Smooth muscle cell (in vitro differentiated cells): ENCODE measurements around the gene KRT33A. TPM values are rescaled to one million over a fixed set of nuclear protein-coding genes. Genes with fewer than 3 reads are reported as not detected.

ENCODE experiments used
- DNase-seq: peaks from one replicate; lab custom pipeline; 2025; ENCODE audit not compliant: unreplicated experiment; lab: John Stamatoyannopoulos, UW
- H2AFZ ChIP-seq: fragments of 200-600 bp; sonication (generic); 2 replicates; pipeline ENCODE4 v1.6.0; 2016; ENCODE audit warnings: antibody characterized with exemption, low read depth, mild to moderate bottlenecking
- H3F3A ChIP-seq: fragments of 200-600 bp; sonication (generic); 2 replicates; pipeline ENCODE4 v1.6.0; 2017; ENCODE audit warnings: antibody characterized with exemption, low read depth
- H3K27ac ChIP-seq: fragments of 200-600 bp; sonication (generic); 2 replicates; pipeline ENCODE4 v1.5.1; 2016; ENCODE audit warnings: low read depth, mild to moderate bottlenecking
- H3K27me3 ChIP-seq: fragments of 200-600 bp; sonication (generic); 2 replicates; pipeline ENCODE4 v1.6.1; 2016; ENCODE audit warnings: low read depth, mild to moderate bottlenecking
- H3K36me3 ChIP-seq: fragments of 200-600 bp; sonication (generic); 2 replicates; pipeline ENCODE4 v1.5.1; 2016; ENCODE audit warnings: low read depth
- H3K4me1 ChIP-seq: fragments of 200-600 bp; sonication (generic); 2 replicates; pipeline ENCODE4 v1.5.1; 2016; ENCODE audit warnings: low read depth
- H3K4me2 ChIP-seq: fragments of 200-600 bp; sonication (generic); 2 replicates; pipeline ENCODE4 v1.6.0; 2016; ENCODE audit warnings: mild to moderate bottlenecking
- H3K4me3 ChIP-seq: fragments of 200-600 bp; sonication (generic); 2 replicates; pipeline ENCODE4 v1.5.1; 2016; ENCODE audit warnings: mild to moderate bottlenecking
- H3K79me2 ChIP-seq: fragments of 200-600 bp; sonication (generic); 2 replicates; pipeline ENCODE4 v1.6.0; 2016; ENCODE audit warnings: low read depth, mild to moderate bottlenecking
- H3K9ac ChIP-seq: fragments of 200-600 bp; sonication (generic); 2 replicates; pipeline ENCODE4 v1.6.0; 2016; ENCODE audit warnings: low read depth
- H3K9me3 ChIP-seq: fragments of 200-600 bp; sonication (generic); replicated peaks from 2 replicates; pipeline ENCODE4 v1.5.1; 2016; ENCODE audit warnings: low read depth
- H4K20me1 ChIP-seq: fragments of 200-600 bp; sonication (generic); 2 replicates; pipeline ENCODE4 v1.6.0; 2016; ENCODE audit warnings: low read depth
- WGBS: methylation state at CpG from one replicate; pipeline ENCODE4 v1.1.7; 2016; ENCODE audit warnings: low lambda C conversion rate; 5-methylcytosine and 5-hydroxymethylcytosine counted together
- polyA plus RNA-seq: library from polyadenylated mRNA; unstranded; fragments of >200 nt; fragmentation: Nextera tagmentation; extraction: Ambion mirVana; gene quantifications from 2 replicates; pipeline ENCODE4 v1.2.1, GENCODE V29; 2016
- total RNA-seq: library from RNA; depleted of rRNA; stranded (reverse); fragments of >200 nt; gene quantifications from 2 replicates; pipeline ENCODE4 v1.2.3, GENCODE V29; 2014
- TF ChIP-seq, protein P1 (sequence below): fragments of 200-600 bp; sonication (generic); IDR thresholded peaks from 2 replicates; pipeline ENCODE4 v1.5.1; 2017; ENCODE audit warnings: borderline replicate concordance, mild to moderate bottlenecking, antibody characterized with exemption; ENCODE audit not compliant: insufficient read depth, poor library complexity, severe bottlenecking

Gene KRT33A
- total and polyA plus RNA-seq, 2 experiments from 2014 or later, result 0.09 TPM; not detected in 1

DNA sequence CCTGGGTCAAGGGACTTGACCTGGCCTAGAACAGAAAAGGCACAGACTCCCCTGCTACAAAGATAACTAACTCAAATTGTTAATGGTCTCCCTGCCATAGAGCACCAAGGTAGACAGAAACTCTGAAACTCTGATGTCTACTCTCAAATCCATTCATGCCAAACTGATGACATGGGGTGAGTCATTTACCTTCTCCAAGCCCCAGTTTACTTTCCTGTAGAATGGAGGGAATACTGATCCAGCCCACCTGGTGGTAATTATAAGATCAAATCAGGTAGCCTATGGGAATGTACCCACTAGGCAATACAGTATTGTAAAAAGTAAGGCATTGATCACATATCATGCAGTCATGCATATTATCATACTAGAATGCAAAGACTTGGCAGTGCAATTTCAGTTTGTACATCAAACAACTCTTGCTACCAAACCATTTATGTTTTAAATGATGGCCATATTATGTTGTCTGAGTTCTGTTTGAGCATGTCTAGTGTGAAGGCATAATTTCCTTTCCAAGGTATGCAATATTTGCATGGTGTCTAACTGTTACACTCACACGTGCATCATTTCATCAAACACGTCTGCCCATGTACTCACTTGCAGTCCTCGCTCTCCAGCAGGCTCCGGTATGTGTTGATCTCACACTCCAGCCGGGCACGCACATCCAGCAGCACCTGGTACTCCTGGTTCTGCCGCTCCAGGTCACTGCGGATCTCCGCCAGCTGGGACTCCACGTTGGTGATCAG is 43.8 kb upstream of the KRT33A start:
- Histone ChIP-seq H3K9ac (no peak overlapping the region), H3K36me3 (no peaks in the 10 kb centered on the region), H3K9me3 (no peaks in the 10 kb centered on the region), H3K27ac (no peak overlapping the region), H2AFZ (no peak overlapping the region), H3F3A (no peaks in the 10 kb centered on the region), H3K4me1 (no peaks in the 10 kb centered on the region), H4K20me1 (no peaks in the 10 kb centered on the region), H3K4me2 (no peak overlapping the region), H3K27me3 (no peaks in the 10 kb centered on the region), H3K4me3 (no peak overlapping the region), H3K79me2 (no peaks in the 10 kb centered on the region)
- TF ChIP-seq, protein P1, sequence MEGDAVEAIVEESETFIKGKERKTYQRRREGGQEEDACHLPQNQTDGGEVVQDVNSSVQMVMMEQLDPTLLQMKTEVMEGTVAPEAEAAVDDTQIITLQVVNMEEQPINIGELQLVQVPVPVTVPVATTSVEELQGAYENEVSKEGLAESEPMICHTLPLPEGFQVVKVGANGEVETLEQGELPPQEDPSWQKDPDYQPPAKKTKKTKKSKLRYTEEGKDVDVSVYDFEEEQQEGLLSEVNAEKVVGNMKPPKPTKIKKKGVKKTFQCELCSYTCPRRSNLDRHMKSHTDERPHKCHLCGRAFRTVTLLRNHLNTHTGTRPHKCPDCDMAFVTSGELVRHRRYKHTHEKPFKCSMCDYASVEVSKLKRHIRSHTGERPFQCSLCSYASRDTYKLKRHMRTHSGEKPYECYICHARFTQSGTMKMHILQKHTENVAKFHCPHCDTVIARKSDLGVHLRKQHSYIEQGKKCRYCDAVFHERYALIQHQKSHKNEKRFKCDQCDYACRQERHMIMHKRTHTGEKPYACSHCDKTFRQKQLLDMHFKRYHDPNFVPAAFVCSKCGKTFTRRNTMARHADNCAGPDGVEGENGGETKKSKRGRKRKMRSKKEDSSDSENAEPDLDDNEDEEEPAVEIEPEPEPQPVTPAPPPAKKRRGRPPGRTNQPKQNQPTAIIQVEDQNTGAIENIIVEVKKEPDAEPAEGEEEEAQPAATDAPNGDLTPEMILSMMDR, result no peak
- no peak for DNase-seq
- WGBS, result 92% methylated on average over 10 of the region's 10 CpGs

DNA sequence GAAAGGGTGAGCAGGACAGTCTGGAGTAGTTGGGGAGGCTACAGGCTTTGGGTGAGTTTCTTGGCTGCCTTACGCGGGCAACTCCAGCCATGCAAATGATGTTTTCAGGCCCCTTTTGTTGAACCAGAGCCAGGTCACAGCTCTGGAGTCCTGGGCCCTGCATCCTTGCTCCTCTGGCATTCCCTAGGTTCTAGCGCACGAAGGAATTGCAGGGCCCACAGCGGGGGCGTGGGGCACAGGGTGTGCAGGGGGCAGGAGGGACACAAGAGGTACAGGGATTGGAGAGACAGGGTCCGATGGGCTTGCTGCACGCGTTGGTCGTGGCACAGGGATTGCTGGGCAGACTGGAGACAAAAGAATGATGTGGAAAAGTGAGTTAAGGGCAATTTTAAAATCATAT is 43.2 kb upstream of the KRT33A start:
- 97% methylated on average over 10 of the region's 10 CpGs for WGBS
- no peaks in the 10 kb centered on the region for H4K20me1 ChIP-seq
- H3K4me2 ChIP-seq, result no peak overlapping the region

DNA sequence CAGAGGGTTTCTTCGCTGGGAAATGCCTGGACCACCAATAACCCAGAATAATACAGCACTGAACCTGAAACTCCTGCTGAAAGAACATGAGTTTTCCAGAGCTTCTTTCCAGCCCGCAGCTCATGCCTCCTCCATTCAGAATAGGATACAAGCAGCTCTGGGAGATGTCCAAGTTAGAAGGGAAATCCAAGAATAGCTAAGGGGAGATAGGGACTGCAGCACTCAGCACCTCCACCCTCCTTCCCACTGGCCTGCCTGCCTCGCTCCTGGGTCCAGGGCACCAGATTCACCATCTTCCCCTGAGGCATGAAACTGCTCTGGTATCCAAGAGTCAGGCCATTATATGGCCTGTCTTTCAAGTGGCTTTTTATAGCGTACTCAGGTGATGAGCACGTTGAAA is 42.7 kb upstream of the KRT33A start:
- WGBS, result 84% methylated on average over 5 of the region's 5 CpGs
- Histone ChIP-seq H3K4me3 (no peak overlapping the region), H2AFZ (no peak overlapping the region), H4K20me1 (no peaks in the 10 kb centered on the region), H3K36me3 (no peaks in the 10 kb centered on the region), H3K4me2 (no peak overlapping the region), H3K9me3 (no peaks in the 10 kb centered on the region), H3K4me1 (no peaks in the 10 kb centered on the region), H3K27me3 (no peaks in the 10 kb centered on the region), H3F3A (no peaks in the 10 kb centered on the region), H3K79me2 (no peaks in the 10 kb centered on the region), H3K27ac (no peak overlapping the region), H3K9ac (no peak overlapping the region)
- no peak for DNase-seq
- TF ChIP-seq, protein P1, result no peak

More for the DNA sequence above, 43.2 kb upstream of the KRT33A start:
- Histone ChIP-seq H2AFZ (no peak overlapping the region), H3K36me3 (no peaks in the 10 kb centered on the region), H3K9me3 (no peaks in the 10 kb centered on the region), H3K4me3 (no peak overlapping the region), H3F3A (no peaks in the 10 kb centered on the region), H3K27me3 (no peaks in the 10 kb centered on the region), H3K4me1 (no peaks in the 10 kb centered on the region), H3K27ac (no peak overlapping the region), H3K9ac (no peak overlapping the region), H3K79me2 (no peaks in the 10 kb centered on the region)
- TF ChIP-seq, protein P1, result no peak
- no peak for DNase-seq

DNA sequence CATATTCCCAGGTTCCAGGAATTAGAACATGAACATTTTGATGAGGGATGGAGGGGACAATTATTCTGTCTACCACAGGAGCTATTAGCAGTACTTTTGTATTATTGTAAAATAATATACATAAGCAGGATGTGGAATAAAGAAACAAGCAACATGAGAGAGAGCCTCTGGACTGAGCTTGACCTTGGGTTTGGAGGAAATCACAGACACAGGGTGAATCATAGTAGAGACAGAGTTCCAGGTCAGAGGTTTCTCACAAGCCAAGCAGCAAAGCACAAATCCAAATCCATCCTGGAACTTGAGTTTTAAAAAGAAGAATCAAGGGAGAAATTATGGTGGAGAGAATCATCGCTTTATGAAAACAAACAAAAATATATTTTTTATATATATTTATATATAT is 41.6 kb upstream of the KRT33A start:
- Histone ChIP-seq H3K27ac (no peak overlapping the region), H3F3A (no peaks in the 10 kb centered on the region), H4K20me1 (no peaks in the 10 kb centered on the region), H3K4me2 (no peak overlapping the region), H3K4me3 (no peak overlapping the region), H3K79me2 (no peaks in the 10 kb centered on the region), H3K9me3 (no peaks in the 10 kb centered on the region), H3K9ac (no peak overlapping the region), H3K27me3 (no peaks in the 10 kb centered on the region), H3K36me3 (no peaks in the 10 kb centered on the region), H2AFZ (no peak overlapping the region), H3K4me1 (no peaks in the 10 kb centered on the region)
- DNase-seq, result no peak
- WGBS, result 100% methylated on average over 1 of the region's 1 CpG
- TF ChIP-seq, protein P1, result no peak
